Measurements from ENCODE around the gene COL8A1. TPM values are rescaled to one million over a fixed set of nuclear protein-coding genes. Genes with fewer than 3 reads are reported as not detected.

The COL8A1 gene
- total and polyA plus RNA-seq, 9 of the 15 experiments (the other 6 are each of a cell fraction or from before 2014, with no cell fraction given) = 0.07 TPM; not detected in 8

- TF ChIP-seq ID3 (CRISPR knock-in tag; IDR thresholded peaks at IDR 0.05) (no peak), ID3 (tag; IDR thresholded peaks at IDR 0.05) (0 out of 2 replicates have a peak, but pooled peaks have one; percentile 26), XRCC3 (IDR thresholded peaks at IDR 0.05) (no peak), ZC3H4 (CRISPR knock-in tag; IDR thresholded peaks at IDR 0.05; ENCODE audit: borderline replicate concordance) (no peak), KLF1 (tag; IDR thresholded peaks at IDR 0.05) (no peak), MYBL2 (IDR thresholded peaks at IDR 0.05; ENCODE audit: low read depth) (no peak), MYBL2 (CRISPR knock-in tag; IDR thresholded peaks at IDR 0.05; ENCODE audit: borderline replicate concordance) (no peak), ZNF668 (CRISPR knock-in tag; IDR thresholded peaks at IDR 0.05) (no peak), MYC (IDR thresholded peaks at IDR 0.05; ENCODE audit: low read depth, low read length) (no peak), MYC (CRISPR knock-in tag; IDR thresholded peaks at IDR 0.05; ENCODE audit: borderline replicate concordance, low read depth) (no peak), MIER1 (IDR thresholded peaks at IDR 0.05; ENCODE audit: low read depth) (no peak), RBM22 (IDR thresholded peaks at IDR 0.05; ENCODE audit: low read depth, low read length, poor library complexity, severe bottlenecking) (no peak), HSF4 (CRISPR knock-in tag; IDR thresholded peaks at IDR 0.05; ENCODE audit: borderline replicate concordance) (no peak), ZNF655 (CRISPR knock-in tag; IDR thresholded peaks at IDR 0.05) (no peak), ZSCAN29 (IDR thresholded peaks at IDR 0.05) (no peak), AFF1 (IDR thresholded peaks at IDR 0.05; ENCODE audit: low read depth in 1 of 2, partially characterized antibody in 2 of 2) (no peak), SMARCA5 (IDR thresholded peaks at IDR 0.05) (no peak), SMAD1 (IDR thresholded peaks at IDR 0.05; ENCODE audit: low read depth, low read length, partially characterized antibody) (no peak), ELK1 (CRISPR knock-in tag; IDR thresholded peaks at IDR 0.05) (no peak), ARNT (IDR thresholded peaks at IDR 0.05) (no peak), CBFA2T3 (IDR thresholded peaks at IDR 0.05) (peak; percentile 75), CREB3 (tag; conservative IDR thresholded peaks at IDR 0.05; ENCODE audit: low read depth) (no peak), TBP (optimal IDR thresholded peaks at IDR 0.05; ENCODE audit: low read depth, low read length) (no peak)
Observed at GRCh38 chr3:99825004-99825640, 186.7 kb downstream of the COL8A1 start (continued).
